Common myeloid progenitor, CD34-positive (primary cell): ENCODE results near the gene RASAL1.

Experiments
- CTCF ChIA-PET: fragments of 350-600 bp; sonication (Branson Sonifier 250); formaldehyde crosslinking; loops from one replicate; lab custom pipeline; 2021; ENCODE audit warnings: antibody characterized with exemption; lab: Charles Lee
- POLR2A ChIA-PET: fragments of 350-600 bp; sonication (Branson Sonifier 250); formaldehyde crosslinking; loops from one replicate; lab custom pipeline; 2021; ENCODE audit warnings: antibody characterized with exemption; lab: Charles Lee
- DNase-seq, 3 donors: peaks; one replicate each; pipeline versions ENCODE4 v3.0.0 to v3.0.0-alpha.2; 2013
- H3K27ac ChIP-seq, 2 experiments: 1 replicate in 1 of 2; 2 replicates in 1 of 2; pipeline ENCODE4 v1.7.0; 2013; ENCODE audit warnings: inconsistent platforms in 2 of 2, low read length in 2 of 2, mild to moderate bottlenecking in 2 of 2, low read depth in 1 of 2, moderate library complexity in 1 of 2; ENCODE audit not compliant: severe bottlenecking in 2 of 2, insufficient read depth in 1 of 2, poor library complexity in 1 of 2
- H3K27me3 ChIP-seq, 5 experiments: replicated peaks in 2 of 5; 1 replicate in 3 of 5; 2 replicates in 2 of 5; pipeline versions ENCODE4 v1.6.1 to v1.7.0; 2013; ENCODE audit warnings: low read length in 4 of 5, mild to moderate bottlenecking in 2 of 5, moderate library complexity in 2 of 5, inconsistent platforms in 1 of 5; ENCODE audit not compliant: insufficient read depth in 5 of 5, control insufficient read depth in 4 of 5
- H3K36me3 ChIP-seq, 4 experiments: 1 replicate in 2 of 4; 2 replicates in 2 of 4; pipeline versions ENCODE4 v1.6.1 to v1.7.0; 2013; ENCODE audit warnings: low read length in 3 of 4, control low read depth in 1 of 4, mild to moderate bottlenecking in 1 of 4; ENCODE audit not compliant: control insufficient read depth in 4 of 4, insufficient read depth in 4 of 4
- H3K4me1 ChIP-seq, 4 experiments: 1 replicate in 3 of 4; 2 replicates in 1 of 4; pipeline versions ENCODE4 v1.6.1 to v1.7.1; 2013; ENCODE audit warnings: low read length in 3 of 4, mild to moderate bottlenecking in 3 of 4, control low read depth in 1 of 4, inconsistent platforms in 1 of 4, moderate library complexity in 1 of 4; ENCODE audit not compliant: control insufficient read depth in 4 of 4, insufficient read depth in 4 of 4; ENCODE audit errors: control extremely low read depth in 1 of 4
- H3K4me3 ChIP-seq, 7 experiments: 1 replicate in 4 of 7; 2 replicates in 3 of 7; pipeline versions ENCODE4 v1.5.1 to v1.7.0; 2013; ENCODE audit warnings: mild to moderate bottlenecking in 7 of 7, low read length in 6 of 7, moderate library complexity in 6 of 7, inconsistent platforms in 2 of 7, low read depth in 2 of 7, control low read depth in 1 of 7; ENCODE audit not compliant: insufficient read depth in 4 of 7, control insufficient read depth in 1 of 7; ENCODE audit errors: extremely low read depth in 1 of 7
- H3K9me3 ChIP-seq, 5 experiments: 1 replicate in 4 of 5; 2 replicates in 1 of 5; pipeline versions ENCODE4 v1.6.1 to v1.7.1; 2013; ENCODE audit warnings: low read length in 4 of 5, mild to moderate bottlenecking in 2 of 5, inconsistent platforms in 1 of 5, low read depth in 1 of 5, moderate library complexity in 1 of 5; ENCODE audit not compliant: control insufficient read depth in 4 of 5, insufficient read depth in 2 of 5; ENCODE audit errors: control extremely low read depth in 1 of 5
- WGBS: methylation state at CpG from one replicate; pipeline ENCODE4 v1.1.5; 2013; ENCODE audit not compliant: insufficient coverage; 5-methylcytosine and 5-hydroxymethylcytosine counted together

The RASAL1 gene

GRCh38 chr12:113149361-113150150 is 14.0 kb upstream of the RASAL1 start, which contains the start of gene CFAP73:
CFAP73 (plus strand) TSS chr12:113149724; CDS start chr12:113149858, 134 bp downstream.
- ChIA-PET POLR2A (no interaction called here), CTCF (interaction anchor here (0.6 to 12.7 kb wide), 4 partner anchors 11 to 51 kb away, joined by 3 to 149 read pairs (median 52); partner anchors contain the start of gene RASAL1)
- Histone ChIP-seq H3K27ac (no peak within 1 kb of the TSS), H3K27me3 (peaks cover 0 to 22% (median 8%) of the 10 kb centered on the region in 5 experiments), H3K4me1 (peaks cover 0 to 35% (median 27%) of the 10 kb centered on the region in 4 experiments), H3K4me3 (no peak within 1 kb of the TSS), H3K9me3 (peaks cover 0 to 2% (median 0%) of the 10 kb centered on the region in 5 experiments), H3K36me3 (no peaks in the 10 kb centered on the region)
- 90% methylated on average over 13 of the region's 22 CpGs for WGBS
- peak; percentile 87 to 94 (median 93) for DNase-seq

DNA sequence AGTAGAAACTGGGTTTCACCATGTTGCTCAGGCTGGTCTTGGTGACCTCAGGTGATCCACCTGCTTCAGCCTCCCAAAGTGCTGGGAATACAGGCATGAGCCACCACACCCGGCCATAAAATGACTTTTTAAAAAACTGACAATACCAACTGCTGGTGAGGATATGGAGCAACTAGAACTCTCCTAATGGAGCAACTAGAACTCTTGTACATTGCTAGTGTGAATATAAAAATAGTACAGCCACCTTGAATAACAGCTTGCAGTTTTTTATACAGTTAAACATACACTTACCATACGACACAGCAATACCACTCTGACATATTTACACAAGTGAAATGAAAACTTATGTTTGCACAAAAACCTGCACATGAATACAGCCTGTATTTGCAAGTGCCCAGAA is 11.4 kb upstream of the RASAL1 start:
- H3K9me3 ChIP-seq = peaks cover 0 to 2% (median 0%) of the 10 kb centered on the region in 5 experiments
- ChIA-PET CTCF (interaction anchor here (12.7 kb wide), 1 partner anchor 9 kb away, joined by 149 read pairs; the partner anchor contains the start of gene RASAL1), POLR2A (no interaction called here)
- H3K4me1 ChIP-seq = peaks cover 0 to 23% (median 18%) of the 10 kb centered on the region in 4 experiments
- H3K4me3 ChIP-seq = no peak overlapping the region
- no peak for DNase-seq
- H3K36me3 ChIP-seq = no peaks in the 10 kb centered on the region
- peaks cover 0 to 6% (median 2%) of the 10 kb centered on the region in 5 experiments for H3K27me3 ChIP-seq
- WGBS = no CpG with 5 or more reads among the region's 2 CpGs
- no peak overlapping the region for H3K27ac ChIP-seq

DNA sequence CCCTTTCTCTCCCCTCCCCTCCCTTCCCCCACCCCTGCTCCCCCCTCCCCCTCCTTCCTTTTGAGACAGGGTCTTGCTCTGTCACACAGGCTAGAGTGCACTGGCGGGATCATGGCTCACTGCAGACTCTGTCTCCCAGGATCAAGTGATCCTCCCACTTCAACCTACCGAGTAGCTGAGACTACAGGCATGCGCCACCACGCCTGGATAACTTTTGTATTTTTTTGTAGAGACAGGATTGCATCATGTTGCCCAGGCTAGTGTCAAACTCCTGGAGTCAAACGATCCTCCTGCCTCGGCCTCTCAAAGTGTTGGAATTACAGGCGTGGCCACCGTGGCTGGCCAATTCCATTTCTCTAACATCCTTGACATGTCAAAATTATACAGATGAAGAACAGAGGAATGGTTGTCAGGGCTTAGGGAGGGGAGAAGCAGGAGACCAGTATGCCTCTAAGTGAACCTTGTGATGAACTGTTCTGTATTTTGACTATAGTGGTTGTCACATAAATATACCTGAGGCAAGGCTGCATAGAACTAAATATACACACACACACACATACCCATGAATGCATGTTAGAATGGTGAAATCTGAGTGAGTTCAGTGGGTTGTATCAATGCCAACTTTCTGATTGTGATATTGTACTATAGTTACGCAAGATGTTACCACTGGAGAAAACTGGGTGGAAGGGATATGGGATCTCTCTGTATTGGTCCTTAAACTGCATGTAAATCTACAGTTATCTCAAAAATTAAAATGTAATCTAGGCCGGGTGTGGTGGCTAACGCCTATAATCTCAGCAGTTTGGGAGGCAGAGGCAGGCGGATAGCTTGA is 10.4 kb upstream of the RASAL1 start:
- no peaks in the 10 kb centered on the region for H3K36me3 ChIP-seq
- no peak overlapping the region for H3K4me3 ChIP-seq
- DNase-seq = no peak
- H3K4me1 ChIP-seq = peaks cover 0 to 26% (median 21%) of the 10 kb centered on the region in 4 experiments
- POLR2A ChIA-PET = no interaction called here
- H3K27me3 ChIP-seq = peaks cover 0 to 3% (median 0%) of the 10 kb centered on the region in 5 experiments
- CTCF ChIA-PET = interaction anchor here (2.4 to 12.7 kb wide), 2 partner anchors 8 to 28 kb away, joined by 7 to 149 read pairs; partner anchors contain the start of gene RASAL1
- no peak overlapping the region for H3K27ac ChIP-seq
- peaks cover 0 to 2% (median 0%) of the 10 kb centered on the region in 5 experiments for H3K9me3 ChIP-seq
- WGBS = 95% methylated on average over 6 of the region's 12 CpGs

GRCh38 chr12:113144806-113145205 is 9.2 kb upstream of the RASAL1 start:
- H3K4me3 ChIP-seq = no peak overlapping the region
- CTCF ChIA-PET = interaction anchor here (0.9 to 12.7 kb wide), 4 partner anchors 7 to 29 kb away, joined by 3 to 149 read pairs (median 6); partner anchors contain the start of gene RASAL1
- WGBS = 100% methylated on average over 3 of the region's 5 CpGs

DNA sequence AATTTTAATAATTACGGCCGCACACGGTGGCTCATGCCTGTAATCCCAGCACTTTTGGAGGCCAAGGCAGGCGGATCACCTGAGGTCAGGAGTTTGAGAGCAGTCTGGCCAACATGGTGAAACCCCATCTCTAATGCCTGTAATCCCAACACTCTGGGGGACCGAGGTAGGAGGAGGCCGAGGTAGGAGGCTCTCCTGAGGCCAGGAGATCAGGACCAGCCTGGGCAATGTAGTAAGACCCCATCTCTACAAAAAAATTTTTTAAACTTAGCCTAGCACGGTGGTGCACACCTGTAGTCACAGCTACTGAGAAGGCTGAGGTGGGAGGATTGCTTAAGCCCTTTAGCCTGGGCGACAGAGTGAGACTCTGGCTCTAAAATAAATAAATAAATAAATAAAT is 8.4 kb upstream of the RASAL1 start:
- CTCF ChIA-PET = interaction anchor here (1.3 to 12.7 kb wide), 3 partner anchors 6 to 30 kb away, joined by 4 to 149 read pairs (median 7); partner anchors contain the start of gene RASAL1
- 92% methylated on average over 2 of the region's 8 CpGs for WGBS

More at GRCh38 chr12:113144806-113145205, 9.2 kb upstream of the RASAL1 start:
- Histone ChIP-seq H3K36me3 (no peaks in the 10 kb centered on the region), H3K9me3 (peaks cover 0 to 2% (median 0%) of the 10 kb centered on the region in 5 experiments), H3K4me1 (peaks cover 0 to 21% (median 20%) of the 10 kb centered on the region in 4 experiments), H3K27ac (no peak overlapping the region), H3K27me3 (peaks cover 0 to 2% (median 0%) of the 10 kb centered on the region in 5 experiments)
- DNase-seq = no peak
- POLR2A ChIA-PET = no interaction called here

GRCh38 chr12:113142886-113143332 is 7.3 kb upstream of the RASAL1 start:
- POLR2A ChIA-PET = no interaction called here
- peaks cover 0 to 21% (median 14%) of the 10 kb centered on the region in 4 experiments for H3K4me1 ChIP-seq
- H3K27me3 ChIP-seq = no peaks in the 10 kb centered on the region
- H3K9me3 ChIP-seq = peaks cover 0 to 2% (median 0%) of the 10 kb centered on the region in 5 experiments
- H3K27ac ChIP-seq = no peak overlapping the region
- DNase-seq = no peak
- 41% methylated on average over 4 of the region's 5 CpGs for WGBS
- no peaks in the 10 kb centered on the region for H3K36me3 ChIP-seq
- CTCF ChIA-PET = interaction anchor here (1.0 to 11.0 kb wide), 4 partner anchors 7 to 18 kb away, joined by 4 to 149 read pairs (median 4); partner anchors contain the start of gene CFAP73
- no peak overlapping the region for H3K4me3 ChIP-seq

More for the DNA sequence above, 8.4 kb upstream of the RASAL1 start:
- Histone ChIP-seq H3K4me3 (no peak overlapping the region), H3K27ac (no peak overlapping the region), H3K36me3 (no peaks in the 10 kb centered on the region), H3K27me3 (no peaks in the 10 kb centered on the region), H3K4me1 (peaks cover 0 to 21% (median 14%) of the 10 kb centered on the region in 4 experiments), H3K9me3 (peaks cover 0 to 2% (median 0%) of the 10 kb centered on the region in 5 experiments)
- POLR2A ChIA-PET = no interaction called here
- no peak for DNase-seq
